ENCODE measurements around the gene NT5C3B.
A peak's percentile ranks its signal among the peaks of the same experiment; 100 is the strongest.

NT5C3B gene

GRCh38 chr17:41794540-41794975 lies 41.5 kb downstream of the NT5C3B start:
- Histone ChIP-seq H3K36me3 (ENCODE audit: insufficient read depth, low read length) (no peaks in the 10 kb centered on the region), H3K27me3 (ENCODE audit: insufficient read depth, low read length, poor library complexity) (no peaks in the 10 kb centered on the region), H3K9me3 (ENCODE audit: insufficient read depth, low read length, severe bottlenecking) (no peaks in the 10 kb centered on the region), H3K9ac (ENCODE audit: low read depth, low read length) (no peak overlapping the region), H3K4me1 (ENCODE audit: insufficient read depth, low read length) (no peaks in the 10 kb centered on the region), H3K79me2 (ENCODE audit: insufficient read depth, low read length) (no peaks in the 10 kb centered on the region), H4K20me1 (ENCODE audit: insufficient read depth, low read length) (no peaks in the 10 kb centered on the region), H2AFZ (ENCODE audit: low read depth, low read length) (no peak overlapping the region), H3K4me2 (ENCODE audit: insufficient read depth, low read length) (no peak overlapping the region), H3K27ac (ENCODE audit: low read length) (no peak overlapping the region), H3K4me3 (ENCODE audit: low read depth in 1 of 2, low read length in 2 of 2) (no peak overlapping the region)
- ATAC-seq (ENCODE audit: insufficient read depth, low read depth) (no peak), DNase-seq (no peak)
- no peak for TF ChIP-seq EZH2 (IDR thresholded peaks at IDR 0.05; ENCODE audit: borderline replicate concordance, low read depth, low read length, severe bottlenecking)
- TF ChIP-seq, protein P1, sequence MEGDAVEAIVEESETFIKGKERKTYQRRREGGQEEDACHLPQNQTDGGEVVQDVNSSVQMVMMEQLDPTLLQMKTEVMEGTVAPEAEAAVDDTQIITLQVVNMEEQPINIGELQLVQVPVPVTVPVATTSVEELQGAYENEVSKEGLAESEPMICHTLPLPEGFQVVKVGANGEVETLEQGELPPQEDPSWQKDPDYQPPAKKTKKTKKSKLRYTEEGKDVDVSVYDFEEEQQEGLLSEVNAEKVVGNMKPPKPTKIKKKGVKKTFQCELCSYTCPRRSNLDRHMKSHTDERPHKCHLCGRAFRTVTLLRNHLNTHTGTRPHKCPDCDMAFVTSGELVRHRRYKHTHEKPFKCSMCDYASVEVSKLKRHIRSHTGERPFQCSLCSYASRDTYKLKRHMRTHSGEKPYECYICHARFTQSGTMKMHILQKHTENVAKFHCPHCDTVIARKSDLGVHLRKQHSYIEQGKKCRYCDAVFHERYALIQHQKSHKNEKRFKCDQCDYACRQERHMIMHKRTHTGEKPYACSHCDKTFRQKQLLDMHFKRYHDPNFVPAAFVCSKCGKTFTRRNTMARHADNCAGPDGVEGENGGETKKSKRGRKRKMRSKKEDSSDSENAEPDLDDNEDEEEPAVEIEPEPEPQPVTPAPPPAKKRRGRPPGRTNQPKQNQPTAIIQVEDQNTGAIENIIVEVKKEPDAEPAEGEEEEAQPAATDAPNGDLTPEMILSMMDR (IDR thresholded peaks at IDR 0.05; ENCODE audit: borderline replicate concordance, extremely low read depth, low read length, poor library complexity, severe bottlenecking) = no peak

DNA sequence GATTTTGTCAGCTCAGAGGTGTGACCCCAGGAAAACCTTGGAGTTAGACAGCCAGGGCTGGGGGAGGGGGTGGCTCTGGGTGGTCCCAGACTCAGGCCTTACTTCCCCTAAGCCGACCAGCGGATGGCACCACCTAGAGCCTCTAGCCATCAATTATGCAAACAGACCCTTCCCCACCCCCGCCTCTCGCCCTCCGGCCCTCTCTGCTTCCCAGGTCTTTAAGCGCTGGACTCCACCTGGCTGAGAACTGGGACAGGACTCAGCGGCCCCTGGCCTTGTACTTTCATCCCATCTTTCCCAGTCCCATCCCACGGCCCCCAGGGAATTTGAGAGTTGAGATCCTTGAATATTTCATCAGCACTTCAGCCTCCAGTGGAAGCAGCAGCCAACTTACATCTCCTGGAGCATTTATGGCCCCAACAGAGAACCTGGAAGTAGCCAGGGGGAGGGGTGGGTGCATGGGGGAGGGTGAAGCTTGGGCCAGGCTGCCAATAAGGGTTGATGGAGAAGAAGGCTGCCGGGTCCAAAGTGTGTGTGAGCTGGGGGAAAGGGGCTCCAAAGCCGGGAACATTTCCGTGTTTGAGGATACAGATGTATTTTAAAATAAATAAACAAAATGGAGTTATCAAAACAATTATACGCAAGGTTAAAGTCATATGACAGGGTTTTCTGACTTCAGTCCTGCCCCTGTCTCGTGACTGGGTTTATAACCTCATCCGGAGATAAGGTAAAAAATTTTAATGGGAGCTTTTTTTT lies 42.1 kb downstream of the NT5C3B start:
- Histone ChIP-seq H3K9ac (ENCODE audit: low read depth, low read length) (no peak overlapping the region), H2AFZ (ENCODE audit: low read depth, low read length) (no peak overlapping the region), H3K4me1 (ENCODE audit: insufficient read depth, low read length) (no peaks in the 10 kb centered on the region), H3K4me3 (ENCODE audit: low read depth in 1 of 2, low read length in 2 of 2) (no peak overlapping the region), H3K9me3 (ENCODE audit: insufficient read depth, low read length, severe bottlenecking) (no peaks in the 10 kb centered on the region), H3K79me2 (ENCODE audit: insufficient read depth, low read length) (no peaks in the 10 kb centered on the region), H3K4me2 (ENCODE audit: insufficient read depth, low read length) (no peak overlapping the region), H3K27ac (ENCODE audit: low read length) (no peak overlapping the region), H3K27me3 (ENCODE audit: insufficient read depth, low read length, poor library complexity) (peaks cover 2% of the 10 kb centered on the region), H3K36me3 (ENCODE audit: insufficient read depth, low read length) (no peaks in the 10 kb centered on the region), H4K20me1 (ENCODE audit: insufficient read depth, low read length) (no peaks in the 10 kb centered on the region)
- no peak for ATAC-seq (ENCODE audit: insufficient read depth, low read depth)
- DNase-seq = no peak
- TF ChIP-seq EZH2 (IDR thresholded peaks at IDR 0.05; ENCODE audit: borderline replicate concordance, low read depth, low read length, severe bottlenecking) = no peak

GRCh38 chr17:41792845-41793783 lies 42.9 kb downstream of the NT5C3B start:
- Histone ChIP-seq H3K9ac (ENCODE audit: low read depth, low read length) (no peak overlapping the region), H3K27me3 (ENCODE audit: insufficient read depth, low read length, poor library complexity) (peaks cover 4% of the 10 kb centered on the region), H2AFZ (ENCODE audit: low read depth, low read length) (no peak overlapping the region), H3K36me3 (ENCODE audit: insufficient read depth, low read length) (no peaks in the 10 kb centered on the region), H3K9me3 (ENCODE audit: insufficient read depth, low read length, severe bottlenecking) (no peaks in the 10 kb centered on the region), H3K27ac (ENCODE audit: low read length) (no peak overlapping the region), H3K4me1 (ENCODE audit: insufficient read depth, low read length) (no peaks in the 10 kb centered on the region), H3K79me2 (ENCODE audit: insufficient read depth, low read length) (no peaks in the 10 kb centered on the region), H3K4me2 (ENCODE audit: insufficient read depth, low read length) (no peak overlapping the region), H4K20me1 (ENCODE audit: insufficient read depth, low read length) (no peaks in the 10 kb centered on the region), H3K4me3 (ENCODE audit: low read depth in 1 of 2, low read length in 2 of 2) (no peak overlapping the region)
- TF ChIP-seq, protein P1 (IDR thresholded peaks at IDR 0.05; ENCODE audit: borderline replicate concordance, extremely low read depth, low read length, poor library complexity, severe bottlenecking) = no peak
- TF ChIP-seq EZH2 (IDR thresholded peaks at IDR 0.05; ENCODE audit: borderline replicate concordance, low read depth, low read length, severe bottlenecking) = no peak
- DNase-seq = peak; percentile 17
- peak; percentile 60; the same call in 2 of the 3 replicates for ATAC-seq (ENCODE audit: insufficient read depth, low read depth)

GRCh38 chr17:41787021-41787418 lies 49.0 kb downstream of the NT5C3B start:
- peaks cover 4% of the 10 kb centered on the region for H3K27me3 ChIP-seq (ENCODE audit: insufficient read depth, low read length, poor library complexity)
- no peak overlapping the region for H3K4me3 ChIP-seq (ENCODE audit: low read depth in 1 of 2, low read length in 2 of 2)
- DNase-seq = no peak
- no peaks in the 10 kb centered on the region for H3K9me3 ChIP-seq (ENCODE audit: insufficient read depth, low read length, severe bottlenecking)
- H3K27ac ChIP-seq (ENCODE audit: low read length) = no peak overlapping the region
- H3K9ac ChIP-seq (ENCODE audit: low read depth, low read length) = no peak overlapping the region
- ATAC-seq (ENCODE audit: insufficient read depth, low read depth) = no peak
- H4K20me1 ChIP-seq (ENCODE audit: insufficient read depth, low read length) = no peaks in the 10 kb centered on the region
- no peaks in the 10 kb centered on the region for H3K79me2 ChIP-seq (ENCODE audit: insufficient read depth, low read length)
- no peaks in the 10 kb centered on the region for H3K36me3 ChIP-seq (ENCODE audit: insufficient read depth, low read length)
- no peaks in the 10 kb centered on the region for H3K4me1 ChIP-seq (ENCODE audit: insufficient read depth, low read length)
- no peak overlapping the region for H3K4me2 ChIP-seq (ENCODE audit: insufficient read depth, low read length)
- H2AFZ ChIP-seq (ENCODE audit: low read depth, low read length) = no peak overlapping the region
- TF ChIP-seq EZH2 (IDR thresholded peaks at IDR 0.05; ENCODE audit: borderline replicate concordance, low read depth, low read length, severe bottlenecking) = no peak

Measured in DND-41 (cell line).